Panc1 (cell line): ENCODE results near the gene RAB3D. TPM values are rescaled to one million over a fixed set of nuclear protein-coding genes. Genes with fewer than 3 reads are reported as not detected.
A peak's percentile ranks its signal among the peaks of the same experiment; 100 is the strongest.
"Not testable (repeated sequence)": the region's sequence is repeated elsewhere in the genome, so short reads cannot be mapped to it uniquely, and the experiment has no call there.

Source experiments
- ATAC-seq: fragments of 200-7000 bp; cut with Tn5 transposase; 2 replicates; pipeline ENCODE4 v1.9.1; 2020; ENCODE audit warnings: mild to moderate bottlenecking, moderate library complexity
- BruUV-seq: library from RNA; stranded (reverse); fragments of 400-500 nt; replicated peaks from 2 replicates; lab custom pipeline; 2021; lab: Mats Ljungman, UMichigan
- CTCF ChIA-PET: fragments of 300-600 bp; sonication (Branson Sonifier 250); formaldehyde crosslinking; loops from one replicate; lab custom pipeline; 2022; ENCODE audit warnings: antibody characterized with exemption; lab: Charles Lee
- POLR2A ChIA-PET: fragments of 300-600 bp; sonication (Branson Sonifier 250); formaldehyde crosslinking; loops from one replicate; lab custom pipeline; 2022; ENCODE audit warnings: antibody characterized with exemption; lab: Charles Lee
- DNase-seq: peaks from one replicate; pipeline ENCODE4 v3.0.0-alpha.2; 2010; ENCODE audit warnings: low read depth, low spot score
- H3K27ac ChIP-seq: 2 replicates; pipeline ENCODE4 v1.5.1; 2011; ENCODE audit warnings: mild to moderate bottlenecking, low read length, inconsistent platforms
- H3K27me3 ChIP-seq: fragments of 200-500 bp; sonication (Bioruptor generic); 2 replicates; pipeline ENCODE4 v1.6.0; 2014; ENCODE audit warnings: low read length, inconsistent platforms; ENCODE audit not compliant: control insufficient read depth, insufficient read depth
- H3K36me3 ChIP-seq: fragments of 200-500 bp; sonication (Bioruptor generic); 2 replicates; pipeline ENCODE4 v1.5.1; 2014; ENCODE audit warnings: inconsistent platforms, mild to moderate bottlenecking, low read length, moderate library complexity; ENCODE audit not compliant: control insufficient read depth, insufficient read depth
- H3K4me1 ChIP-seq: 2 replicates; pipeline ENCODE4 v1.5.1; 2011; ENCODE audit warnings: inconsistent platforms, mild to moderate bottlenecking, low read length, moderate library complexity; ENCODE audit not compliant: control insufficient read depth, insufficient read depth
- H3K4me3 ChIP-seq, 2 experiments: 2 replicates each; pipeline ENCODE4 v1.5.1; 2011 to 2012; ENCODE audit warnings: low read depth in 2 of 2, low read length in 2 of 2, mild to moderate bottlenecking in 2 of 2, inconsistent platforms in 1 of 2, moderate library complexity in 1 of 2
- H3K9me3 ChIP-seq: fragments of 200-500 bp; sonication (Bioruptor generic); 2 replicates; pipeline ENCODE4 v1.5.1; 2014; ENCODE audit warnings: low read depth, mild to moderate bottlenecking, inconsistent platforms, low read length, moderate library complexity; ENCODE audit not compliant: control insufficient read depth, insufficient read depth
- POLR2AphosphoS5 ChIP-seq: IDR thresholded peaks from 2 replicates; pipeline ENCODE4 v1.6.1; 2012; ENCODE audit warnings: mild to moderate bottlenecking, low read depth, low read length, moderate library complexity
- REST ChIP-seq, 2 experiments: IDR thresholded peaks; 2 replicates each; pipeline ENCODE4 v1.6.1; 2011 to 2012; ENCODE audit warnings: low read depth in 2 of 2, control low read depth in 1 of 2, low read length in 1 of 2, mild to moderate bottlenecking in 1 of 2, moderate library complexity in 1 of 2; ENCODE audit not compliant: insufficient read depth in 1 of 2
- SIN3A ChIP-seq: IDR thresholded peaks from 2 replicates; pipeline ENCODE4 v1.6.1; 2012; ENCODE audit warnings: low read depth, mild to moderate bottlenecking, low read length, moderate library complexity, borderline replicate concordance; ENCODE audit not compliant: insufficient read depth
- TCF7L2 ChIP-seq: IDR thresholded peaks from 2 replicates; pipeline ENCODE4 v1.6.1; 2011; ENCODE audit warnings: mild to moderate bottlenecking, low read depth, low read length, inconsistent platforms
- in situ Hi-C: cut with HindIII; loops from 2 replicates; pipeline ENCODE4 v1.10.0; 2016; ENCODE audit warnings: low sequenced_read_pairs, low pct_unique_long_range_greater_than_20kb
- intact Hi-C: fragments of 100-400 bp; cut with micrococcal nuclease; formaldehyde crosslinking; loops from one replicate; pipeline ENCODE4 v1.10.0; 2022; ENCODE audit not compliant: unreplicated experiment
- total RNA-seq: library from RNA; stranded (reverse); gene quantifications from one replicate; pipeline ENCODE4 v1.2.1, GENCODE V29; 2021; ENCODE audit not compliant: unreplicated experiment

Gene RAB3D
- total RNA-seq, 1 experiment from 2014 or later = 46.6 TPM

DNA sequence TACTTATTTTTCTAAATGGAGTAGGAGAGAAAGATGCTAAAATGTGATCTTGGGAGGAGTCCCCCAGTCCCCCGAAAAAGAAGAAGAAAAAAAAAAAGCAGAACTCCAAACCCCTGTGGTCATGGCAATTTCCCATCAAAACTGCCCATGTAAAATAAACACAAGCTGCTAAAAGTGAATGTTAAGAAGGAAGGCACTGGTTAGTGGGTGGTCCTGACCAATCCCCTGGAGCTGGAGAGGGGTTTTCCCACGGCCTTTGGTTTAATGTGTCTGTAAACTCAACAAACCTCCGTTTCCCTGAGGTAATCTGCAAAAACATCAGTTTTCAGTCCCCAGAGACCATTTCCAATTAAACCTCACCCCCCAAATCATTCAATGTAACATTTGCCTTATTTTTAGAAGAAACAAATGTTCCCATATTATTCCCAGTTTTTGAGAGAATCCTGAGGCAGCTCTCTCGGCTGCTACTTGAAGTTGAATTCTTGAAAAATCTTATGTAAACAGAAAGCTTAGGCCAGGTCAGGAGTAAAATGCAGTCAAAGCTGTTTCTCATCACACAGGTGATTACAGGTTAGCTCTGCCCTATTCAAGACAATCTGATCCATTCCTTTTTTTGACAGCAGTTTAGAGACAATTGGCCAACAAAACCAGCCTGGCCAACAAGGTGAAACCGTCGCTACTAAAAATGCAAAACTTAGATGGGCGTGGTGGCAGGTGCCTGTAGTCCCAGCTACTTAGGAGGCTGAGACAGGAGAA, 17.0 kb downstream of the RAB3D start:
- Histone ChIP-seq H3K4me3 (no peak overlapping the region), H3K27me3 (no peaks in the 10 kb centered on the region), H3K36me3 (no peaks in the 10 kb centered on the region), H3K9me3 (no peaks in the 10 kb centered on the region), H3K4me1 (peaks cover 15% of the 10 kb centered on the region), H3K27ac (no peak overlapping the region)
- no peak for TF ChIP-seq SIN3A
- 0 out of 2 replicates have a peak, but pooled peaks have one; percentile 27 for TF ChIP-seq POLR2AphosphoS5
- in situ Hi-C loops (loop anchor here (25.0 kb wide), 1 partner anchor 240 kb away; the partner anchor contains the start of gene ELOF1), intact Hi-C loops (no loop called here)
- POLR2A ChIA-PET = no interaction called here
- no peak for ATAC-seq
- no TSS peak for BruUV-seq
- DNase-seq = no peak
- CTCF ChIA-PET = interaction anchor here (0.6 kb wide), 1 partner anchor 11 kb away, joined by 12 read pairs; no protein-coding TSS in a partner anchor

DNA sequence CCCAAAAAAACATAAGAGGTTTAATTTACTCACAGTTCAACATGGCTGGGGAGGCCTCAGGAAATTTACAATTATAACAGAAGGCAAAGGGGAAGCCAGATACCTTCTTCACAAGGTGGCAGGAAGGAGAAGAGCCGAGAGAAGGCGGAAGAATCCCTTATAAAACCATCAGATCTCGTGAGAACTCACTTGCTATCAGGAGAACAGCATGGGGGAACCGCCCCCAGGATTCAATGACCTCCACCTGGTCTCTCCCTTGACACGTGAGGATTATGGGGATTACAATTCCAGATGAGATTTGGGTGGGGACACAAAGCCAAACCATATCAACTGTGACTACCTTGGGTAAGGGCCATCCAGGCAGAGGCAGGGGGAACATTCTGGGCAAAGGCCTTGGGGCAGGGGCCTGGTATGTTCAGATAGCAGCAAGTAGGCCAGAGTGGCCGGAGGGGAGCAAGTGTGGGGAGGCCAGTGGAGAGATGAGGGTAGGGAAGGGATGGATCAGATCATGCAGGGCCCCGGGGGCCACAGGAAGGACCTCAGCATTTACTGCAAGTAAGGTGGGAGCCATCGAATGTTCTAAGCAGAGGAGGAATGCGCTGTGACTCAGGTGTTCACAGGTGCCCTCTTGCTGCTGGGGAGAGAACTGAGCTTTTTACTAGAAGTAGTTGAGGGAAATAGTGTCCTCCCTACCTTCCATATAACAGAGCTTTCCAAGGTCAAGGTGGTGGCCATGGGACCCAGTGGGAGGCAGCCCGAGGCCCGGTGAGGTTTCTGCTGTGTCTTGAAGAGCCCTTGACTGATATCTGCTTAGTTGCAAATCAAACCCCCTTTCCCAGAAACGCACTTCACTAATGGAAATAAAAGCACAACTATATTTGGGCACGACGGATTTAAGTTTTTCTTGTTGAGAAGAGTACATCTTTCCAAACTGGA, 18.0 kb downstream of the RAB3D start:
- TF ChIP-seq REST (IDR thresholded peaks at IDR 0.05; ENCODE audit: insufficient read depth in 1 of 2, low read depth in 2 of 2, low read length in 1 of 2) (no peak), TCF7L2 (no peak), POLR2AphosphoS5 (0 out of 2 replicates have a peak, but pooled peaks have one; percentile 3), SIN3A (no peak)
- no peak overlapping the region for H3K27ac ChIP-seq
- H3K27me3 ChIP-seq = no peaks in the 10 kb centered on the region
- ChIA-PET CTCF (interaction anchor here (0.6 kb wide), 1 partner anchor 10 kb away, joined by 12 read pairs; no protein-coding TSS in a partner anchor), POLR2A (no interaction called here)
- H3K4me3 ChIP-seq = no peak overlapping the region
- BruUV-seq = no TSS peak
- DNase-seq (no peak), ATAC-seq (no peak)
- intact Hi-C loops = no loop called here
- no peaks in the 10 kb centered on the region for H3K36me3 ChIP-seq
- no peaks in the 10 kb centered on the region for H3K9me3 ChIP-seq
- in situ Hi-C loops = loop anchor here (25.0 kb wide), 1 partner anchor 241 kb away; the partner anchor contains the start of gene ELOF1
- peaks cover 15% of the 10 kb centered on the region for H3K4me1 ChIP-seq

DNA sequence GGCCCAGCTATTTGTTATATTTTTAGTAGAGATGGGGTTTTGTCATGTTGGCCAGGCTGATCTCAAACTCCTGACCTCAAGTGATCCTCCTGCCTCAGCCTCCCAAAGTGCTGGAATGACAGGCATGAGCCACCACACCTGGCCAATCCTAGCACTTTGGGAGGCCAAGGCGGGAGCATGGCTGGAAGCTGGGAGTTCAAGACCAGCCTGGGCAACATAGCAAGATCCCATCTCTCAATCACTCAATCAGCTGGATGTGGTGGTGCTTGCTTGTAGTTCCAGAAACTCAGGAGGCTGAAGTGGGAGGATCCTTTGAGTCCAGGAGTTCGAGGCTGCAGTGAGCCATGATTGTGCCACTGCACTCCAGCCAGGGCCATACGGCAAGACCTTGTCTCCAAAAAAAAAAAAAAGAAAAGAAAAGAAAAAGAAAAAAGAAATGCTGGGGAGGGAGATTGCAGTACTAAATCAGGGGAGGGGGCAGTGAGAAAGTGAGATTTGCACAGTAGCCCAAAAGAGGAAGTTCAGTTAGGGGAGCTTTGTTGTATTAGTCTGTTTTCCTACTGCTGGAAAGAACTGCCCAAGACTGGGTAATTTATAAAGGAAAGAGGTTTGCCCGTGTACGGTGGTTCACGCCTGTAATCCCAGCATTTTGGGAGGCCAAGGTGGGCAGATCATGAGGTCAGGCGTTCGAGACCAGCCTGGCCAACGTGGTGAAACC, 19.0 kb downstream of the RAB3D start:
- H3K27ac ChIP-seq, intact Hi-C loops, H3K36me3 ChIP-seq, BruUV-seq, H3K27me3 ChIP-seq, ATAC-seq, H3K9me3 ChIP-seq, DNase-seq, POLR2A ChIA-PET, H3K4me3 ChIP-seq: not testable (repeated sequence)
- H3K4me1 ChIP-seq = peaks cover 15% of the 10 kb centered on the region
- CTCF ChIA-PET = interaction anchor here (0.6 kb wide), 1 partner anchor 22 kb away, joined by 3 read pairs; no protein-coding TSS in a partner anchor
- in situ Hi-C loops = loop anchor here (25.0 kb wide), 1 partner anchor 242 kb away; the partner anchor contains the start of gene ELOF1
